Astrocyte (in vitro differentiated cells and primary cell): ENCODE measurements around the gene FUOM.
A peak's percentile ranks its signal among the peaks of the same experiment; 100 is the strongest.

Source experiments
- EZH2 ChIP-seq: IDR thresholded peaks from 2 replicates; pipeline ENCODE4 v1.6.1; 2012; ENCODE audit warnings: mild to moderate bottlenecking, low read length, inconsistent platforms; ENCODE audit not compliant: insufficient read depth
- TF ChIP-seq, protein P1 (sequence below): IDR thresholded peaks from 2 replicates; pipeline ENCODE4 v1.5.1; 2011; ENCODE audit warnings: low read depth, mild to moderate bottlenecking, inconsistent platforms, low read length, moderate library complexity; ENCODE audit not compliant: insufficient read depth

DNA sequence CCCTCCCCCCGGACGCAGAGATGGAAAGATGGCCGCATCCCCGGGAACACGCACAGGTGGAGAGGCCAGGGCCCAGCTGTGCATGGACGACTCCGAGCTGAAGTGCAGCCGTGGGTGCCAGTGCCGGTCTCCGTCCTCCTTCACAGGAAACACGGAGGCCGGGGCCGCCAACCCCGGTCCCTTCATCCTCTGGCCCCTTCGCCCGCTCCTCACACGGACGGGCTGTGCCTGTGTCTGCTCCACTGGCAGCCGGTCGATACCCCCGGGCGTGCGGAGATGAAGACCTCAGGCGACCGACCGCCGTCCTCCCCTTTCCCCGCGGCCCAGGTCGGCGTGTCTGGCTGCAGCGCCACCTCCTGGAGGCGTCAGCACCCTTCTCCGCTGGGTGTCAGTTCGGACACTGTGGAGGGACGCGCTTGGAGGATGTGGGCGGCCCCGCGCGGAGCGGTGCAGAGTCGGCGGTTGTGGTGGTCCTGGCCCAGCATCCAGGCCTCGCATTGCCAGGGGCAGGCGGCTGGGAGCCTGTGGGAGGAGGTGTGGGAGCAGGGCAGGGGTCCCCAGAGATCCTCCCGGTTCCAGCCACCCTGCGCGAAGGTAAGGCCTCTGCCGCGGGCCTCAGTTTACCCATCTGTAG is 39.2 kb downstream of the FUOM start:
- TF ChIP-seq EZH2 = no peak
- TF ChIP-seq, protein P1, sequence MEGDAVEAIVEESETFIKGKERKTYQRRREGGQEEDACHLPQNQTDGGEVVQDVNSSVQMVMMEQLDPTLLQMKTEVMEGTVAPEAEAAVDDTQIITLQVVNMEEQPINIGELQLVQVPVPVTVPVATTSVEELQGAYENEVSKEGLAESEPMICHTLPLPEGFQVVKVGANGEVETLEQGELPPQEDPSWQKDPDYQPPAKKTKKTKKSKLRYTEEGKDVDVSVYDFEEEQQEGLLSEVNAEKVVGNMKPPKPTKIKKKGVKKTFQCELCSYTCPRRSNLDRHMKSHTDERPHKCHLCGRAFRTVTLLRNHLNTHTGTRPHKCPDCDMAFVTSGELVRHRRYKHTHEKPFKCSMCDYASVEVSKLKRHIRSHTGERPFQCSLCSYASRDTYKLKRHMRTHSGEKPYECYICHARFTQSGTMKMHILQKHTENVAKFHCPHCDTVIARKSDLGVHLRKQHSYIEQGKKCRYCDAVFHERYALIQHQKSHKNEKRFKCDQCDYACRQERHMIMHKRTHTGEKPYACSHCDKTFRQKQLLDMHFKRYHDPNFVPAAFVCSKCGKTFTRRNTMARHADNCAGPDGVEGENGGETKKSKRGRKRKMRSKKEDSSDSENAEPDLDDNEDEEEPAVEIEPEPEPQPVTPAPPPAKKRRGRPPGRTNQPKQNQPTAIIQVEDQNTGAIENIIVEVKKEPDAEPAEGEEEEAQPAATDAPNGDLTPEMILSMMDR = peak; percentile 44
